ENCODE measurements around the gene ABAT. TPM values are rescaled to one million over a fixed set of nuclear protein-coding genes. Genes with fewer than 3 reads are reported as not detected.

Gene ABAT
- total RNA-seq, 1 donor from 2014 or later = 70.9 TPM

DNA sequence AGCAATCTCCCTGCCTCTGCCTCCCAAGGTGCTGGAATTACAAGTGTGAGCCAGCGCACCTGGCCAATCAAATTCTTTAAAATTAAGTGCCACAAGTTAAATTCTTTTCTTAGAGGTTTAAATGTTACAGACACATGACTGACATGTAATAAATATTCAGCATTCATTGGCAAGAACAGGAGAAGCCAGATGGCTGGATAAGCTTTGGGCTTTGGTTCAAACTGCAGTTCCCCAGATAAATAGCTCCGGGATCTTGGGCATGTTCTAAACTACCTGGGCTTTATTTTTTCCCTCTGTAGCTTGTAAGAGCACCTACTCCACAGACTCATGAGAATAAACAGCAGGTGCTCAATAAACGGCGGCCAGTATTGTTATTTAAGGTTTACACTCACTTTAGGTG lies 34.1 kb downstream of the ABAT start:
- H3K27me3 Mint-ChIP-seq (ENCODE audit: unreplicated experiment) = peaks cover 5% of the 10 kb centered on the region
- DNase-seq = no peak
- TF ChIP-seq, protein P1, sequence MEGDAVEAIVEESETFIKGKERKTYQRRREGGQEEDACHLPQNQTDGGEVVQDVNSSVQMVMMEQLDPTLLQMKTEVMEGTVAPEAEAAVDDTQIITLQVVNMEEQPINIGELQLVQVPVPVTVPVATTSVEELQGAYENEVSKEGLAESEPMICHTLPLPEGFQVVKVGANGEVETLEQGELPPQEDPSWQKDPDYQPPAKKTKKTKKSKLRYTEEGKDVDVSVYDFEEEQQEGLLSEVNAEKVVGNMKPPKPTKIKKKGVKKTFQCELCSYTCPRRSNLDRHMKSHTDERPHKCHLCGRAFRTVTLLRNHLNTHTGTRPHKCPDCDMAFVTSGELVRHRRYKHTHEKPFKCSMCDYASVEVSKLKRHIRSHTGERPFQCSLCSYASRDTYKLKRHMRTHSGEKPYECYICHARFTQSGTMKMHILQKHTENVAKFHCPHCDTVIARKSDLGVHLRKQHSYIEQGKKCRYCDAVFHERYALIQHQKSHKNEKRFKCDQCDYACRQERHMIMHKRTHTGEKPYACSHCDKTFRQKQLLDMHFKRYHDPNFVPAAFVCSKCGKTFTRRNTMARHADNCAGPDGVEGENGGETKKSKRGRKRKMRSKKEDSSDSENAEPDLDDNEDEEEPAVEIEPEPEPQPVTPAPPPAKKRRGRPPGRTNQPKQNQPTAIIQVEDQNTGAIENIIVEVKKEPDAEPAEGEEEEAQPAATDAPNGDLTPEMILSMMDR (IDR thresholded peaks at IDR 0.05; ENCODE audit: partially characterized antibody, unreplicated experiment) = no peak
- no peak overlapping the region for H3K4me3 Mint-ChIP-seq (ENCODE audit: unreplicated experiment)
- H3K4me1 Mint-ChIP-seq (ENCODE audit: low read depth, unreplicated experiment) = peaks cover 14% of the 10 kb centered on the region
- no peaks in the 10 kb centered on the region for H3K36me3 Mint-ChIP-seq (ENCODE audit: unreplicated experiment)
- H3K27ac Mint-ChIP-seq (ENCODE audit: unreplicated experiment) = no peak overlapping the region
- H3K9me3 Mint-ChIP-seq (ENCODE audit: unreplicated experiment) = peaks cover 3% of the 10 kb centered on the region

DNA sequence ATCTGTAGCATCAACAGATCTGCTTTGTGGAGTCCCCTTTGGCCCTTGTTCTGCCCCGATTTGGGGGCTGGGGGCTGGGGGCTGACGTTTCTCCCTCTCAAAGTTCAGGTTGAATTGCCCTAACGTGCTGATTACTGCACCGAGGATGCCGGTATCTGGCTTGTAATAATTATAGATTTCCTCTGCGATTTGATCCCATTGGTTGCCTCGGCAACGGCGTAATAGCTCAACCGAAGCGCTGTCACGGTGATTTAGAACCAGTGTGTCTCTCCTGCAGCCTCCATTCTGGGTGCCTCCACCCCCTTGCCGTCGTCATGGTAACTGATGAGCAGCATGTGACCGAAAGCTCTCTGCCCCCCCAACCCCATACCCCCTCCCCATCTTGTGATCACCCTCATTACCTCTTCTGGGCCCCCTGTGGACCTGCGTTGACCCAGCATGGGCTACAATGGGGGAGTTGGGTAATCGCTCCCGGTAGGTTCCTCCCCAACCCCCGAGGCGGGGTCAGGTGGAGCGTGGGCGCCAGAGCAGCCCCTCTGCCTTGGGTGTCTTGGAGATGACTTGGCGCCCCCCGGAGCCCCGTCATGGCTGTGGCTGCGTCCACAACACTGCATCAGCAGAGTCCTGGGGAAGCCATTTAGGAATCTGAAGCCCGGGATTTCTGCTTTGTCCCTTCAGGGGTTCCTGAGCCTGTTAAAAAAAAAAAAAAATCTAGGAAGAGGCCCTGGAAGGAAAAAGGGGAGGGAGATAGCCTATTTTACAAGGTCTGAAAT lies 38.4 kb downstream of the ABAT start:
- peak; percentile 71 for DNase-seq
- Mint-ChIP-seq H3K4me3 (ENCODE audit: unreplicated experiment) (peak overlapping the region; percentile 83), H3K36me3 (ENCODE audit: unreplicated experiment) (no peaks in the 10 kb centered on the region), H3K27me3 (ENCODE audit: unreplicated experiment) (peaks cover 6% of the 10 kb centered on the region), H3K4me1 (ENCODE audit: low read depth, unreplicated experiment) (peaks cover 22% of the 10 kb centered on the region), H3K27ac (ENCODE audit: unreplicated experiment) (peak overlapping the region; percentile 82), H3K9me3 (ENCODE audit: unreplicated experiment) (peaks cover 3% of the 10 kb centered on the region)
- TF ChIP-seq, protein P1 (IDR thresholded peaks at IDR 0.05; ENCODE audit: partially characterized antibody, unreplicated experiment) = no peak

DNA sequence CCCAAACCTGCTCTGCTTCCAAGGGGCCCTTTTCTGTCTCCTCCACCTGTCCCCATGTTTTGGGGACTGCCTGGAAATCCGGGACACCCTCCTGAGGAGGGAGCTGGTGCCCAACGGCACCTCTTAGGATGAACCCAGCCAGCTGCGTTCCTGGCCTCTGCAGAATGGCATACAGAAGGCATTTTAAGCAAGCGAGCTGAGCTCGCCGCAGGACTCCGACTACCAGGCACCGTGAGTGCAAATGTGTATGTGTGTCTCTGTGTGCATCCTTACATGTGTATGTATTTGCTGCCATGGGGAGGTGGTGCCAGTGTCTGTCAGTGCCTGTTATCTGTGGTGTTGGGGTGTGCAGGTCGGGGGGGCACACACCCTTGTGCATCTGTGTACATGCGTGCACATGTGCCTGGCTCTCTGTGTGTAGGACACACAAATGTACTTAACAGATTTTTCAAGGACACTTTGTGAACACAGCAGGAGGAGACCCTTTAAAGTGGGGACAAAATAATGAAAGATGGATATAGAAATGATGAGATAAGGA lies 39.3 kb downstream of the ABAT start:
- Mint-ChIP-seq H3K27me3 (ENCODE audit: unreplicated experiment) (peaks cover 6% of the 10 kb centered on the region), H3K4me1 (ENCODE audit: low read depth, unreplicated experiment) (peaks cover 22% of the 10 kb centered on the region), H3K9me3 (ENCODE audit: unreplicated experiment) (peaks cover 3% of the 10 kb centered on the region), H3K27ac (ENCODE audit: unreplicated experiment) (peak overlapping the region; percentile 79), H3K36me3 (ENCODE audit: unreplicated experiment) (no peaks in the 10 kb centered on the region), H3K4me3 (ENCODE audit: unreplicated experiment) (peak overlapping the region; percentile 77)
- TF ChIP-seq, protein P1 (IDR thresholded peaks at IDR 0.05; ENCODE audit: partially characterized antibody, unreplicated experiment) = no peak
- DNase-seq = no peak

DNA sequence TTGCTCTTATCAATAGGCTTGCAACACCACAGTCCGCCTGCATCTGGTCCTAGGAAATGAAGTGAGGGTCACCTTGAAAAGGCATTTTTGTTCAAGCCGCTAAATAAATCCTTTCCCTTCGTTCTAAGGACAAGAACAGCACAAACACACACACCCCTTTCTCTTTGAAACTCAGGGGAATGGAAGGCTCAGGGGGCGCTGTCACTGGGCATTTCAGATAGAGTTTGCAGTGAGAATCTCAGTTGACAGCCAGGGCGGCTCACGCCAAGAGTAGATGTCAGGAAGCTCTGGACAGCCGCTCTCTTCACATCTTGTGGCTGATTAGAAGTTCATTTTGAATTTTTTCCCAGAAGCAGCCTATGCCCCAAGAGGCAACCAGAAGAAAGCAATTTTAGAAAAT lies 39.8 kb downstream of the ABAT start:
- Mint-ChIP-seq H3K36me3 (ENCODE audit: unreplicated experiment) (no peaks in the 10 kb centered on the region), H3K4me3 (ENCODE audit: unreplicated experiment) (no peak overlapping the region), H3K27me3 (ENCODE audit: unreplicated experiment) (peaks cover 6% of the 10 kb centered on the region), H3K4me1 (ENCODE audit: low read depth, unreplicated experiment) (peaks cover 22% of the 10 kb centered on the region), H3K27ac (ENCODE audit: unreplicated experiment) (no peak overlapping the region), H3K9me3 (ENCODE audit: unreplicated experiment) (peaks cover 3% of the 10 kb centered on the region)
- TF ChIP-seq, protein P1 (IDR thresholded peaks at IDR 0.05; ENCODE audit: partially characterized antibody, unreplicated experiment) = no peak
- DNase-seq = no peak

DNA sequence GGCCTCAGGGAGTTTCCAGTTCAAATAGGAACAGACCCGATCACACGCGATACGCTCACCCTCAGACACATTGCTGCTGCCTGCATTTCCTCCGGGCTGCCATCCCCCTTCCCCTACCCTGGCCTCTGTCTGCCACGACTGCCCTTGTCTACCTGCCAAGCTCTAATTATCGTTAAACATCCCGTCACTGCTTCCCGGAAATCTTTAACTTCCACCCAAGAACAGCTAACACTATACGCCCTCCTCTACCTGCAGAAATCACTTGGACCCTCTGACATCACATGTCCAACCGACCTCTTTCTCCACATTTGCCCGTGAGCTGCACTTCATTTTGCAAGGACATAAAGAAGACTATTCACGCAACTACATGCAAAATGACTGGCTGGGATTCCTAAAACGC lies 40.4 kb downstream of the ABAT start:
- peaks cover 6% of the 10 kb centered on the region for H3K27me3 Mint-ChIP-seq (ENCODE audit: unreplicated experiment)
- H3K4me1 Mint-ChIP-seq (ENCODE audit: low read depth, unreplicated experiment) = peaks cover 22% of the 10 kb centered on the region
- no peak for DNase-seq
- H3K36me3 Mint-ChIP-seq (ENCODE audit: unreplicated experiment) = no peaks in the 10 kb centered on the region
- H3K9me3 Mint-ChIP-seq (ENCODE audit: unreplicated experiment) = peaks cover 3% of the 10 kb centered on the region
- H3K27ac Mint-ChIP-seq (ENCODE audit: unreplicated experiment) = peak overlapping the region; percentile 19
- TF ChIP-seq, protein P1 (IDR thresholded peaks at IDR 0.05; ENCODE audit: partially characterized antibody, unreplicated experiment) = no peak
- H3K4me3 Mint-ChIP-seq (ENCODE audit: unreplicated experiment) = peak overlapping the region; percentile 2

Measured in glutamatergic neuron (in vitro differentiated cells).